Measurements from ENCODE around the gene ZNF385B.

DNA sequence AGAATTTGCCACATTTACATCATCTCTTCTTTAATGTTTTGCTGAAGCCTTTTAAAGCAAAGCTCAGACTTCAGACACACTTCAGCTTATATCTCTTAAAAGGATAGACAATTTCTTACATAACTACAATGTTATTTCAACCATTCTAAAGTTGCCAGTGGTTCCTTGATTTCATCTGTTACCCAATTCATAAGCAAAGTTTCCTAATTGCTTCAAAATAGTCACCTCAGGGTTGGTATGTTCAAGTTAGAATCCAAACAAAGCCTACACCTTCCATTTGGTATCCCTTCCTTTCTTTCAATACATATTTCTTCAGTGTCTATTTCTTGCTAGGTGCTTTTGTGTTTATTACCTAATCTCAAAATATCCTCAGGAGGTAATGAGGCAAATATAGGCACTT lies 60.6 kb downstream of the ZNF385B start:
- TF ChIP-seq, protein P1, sequence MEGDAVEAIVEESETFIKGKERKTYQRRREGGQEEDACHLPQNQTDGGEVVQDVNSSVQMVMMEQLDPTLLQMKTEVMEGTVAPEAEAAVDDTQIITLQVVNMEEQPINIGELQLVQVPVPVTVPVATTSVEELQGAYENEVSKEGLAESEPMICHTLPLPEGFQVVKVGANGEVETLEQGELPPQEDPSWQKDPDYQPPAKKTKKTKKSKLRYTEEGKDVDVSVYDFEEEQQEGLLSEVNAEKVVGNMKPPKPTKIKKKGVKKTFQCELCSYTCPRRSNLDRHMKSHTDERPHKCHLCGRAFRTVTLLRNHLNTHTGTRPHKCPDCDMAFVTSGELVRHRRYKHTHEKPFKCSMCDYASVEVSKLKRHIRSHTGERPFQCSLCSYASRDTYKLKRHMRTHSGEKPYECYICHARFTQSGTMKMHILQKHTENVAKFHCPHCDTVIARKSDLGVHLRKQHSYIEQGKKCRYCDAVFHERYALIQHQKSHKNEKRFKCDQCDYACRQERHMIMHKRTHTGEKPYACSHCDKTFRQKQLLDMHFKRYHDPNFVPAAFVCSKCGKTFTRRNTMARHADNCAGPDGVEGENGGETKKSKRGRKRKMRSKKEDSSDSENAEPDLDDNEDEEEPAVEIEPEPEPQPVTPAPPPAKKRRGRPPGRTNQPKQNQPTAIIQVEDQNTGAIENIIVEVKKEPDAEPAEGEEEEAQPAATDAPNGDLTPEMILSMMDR (IDR thresholded peaks at IDR 0.05) = no peak
- no peak for TF ChIP-seq POLR2A (IDR thresholded peaks at IDR 0.05)

Data from body of pancreas (tissue), 4 donors.